Activated CD4-positive, alpha-beta T cell treated with anti-CD3 and anti-CD28 coated beads, Interleukin-2, amount 50 U/mL, for 48 hours (primary cell): ENCODE results near the gene CSNK1A1.
"Not testable (repeated sequence)": the region's sequence is repeated elsewhere in the genome, so short reads cannot be mapped to it uniquely, and the experiment has no call there.

Experiments
- DNase-seq, 2 experiments: peaks; one replicate each; pipeline ENCODE4 v3.0.0-alpha.2; 2020

Gene CSNK1A1

DNA sequence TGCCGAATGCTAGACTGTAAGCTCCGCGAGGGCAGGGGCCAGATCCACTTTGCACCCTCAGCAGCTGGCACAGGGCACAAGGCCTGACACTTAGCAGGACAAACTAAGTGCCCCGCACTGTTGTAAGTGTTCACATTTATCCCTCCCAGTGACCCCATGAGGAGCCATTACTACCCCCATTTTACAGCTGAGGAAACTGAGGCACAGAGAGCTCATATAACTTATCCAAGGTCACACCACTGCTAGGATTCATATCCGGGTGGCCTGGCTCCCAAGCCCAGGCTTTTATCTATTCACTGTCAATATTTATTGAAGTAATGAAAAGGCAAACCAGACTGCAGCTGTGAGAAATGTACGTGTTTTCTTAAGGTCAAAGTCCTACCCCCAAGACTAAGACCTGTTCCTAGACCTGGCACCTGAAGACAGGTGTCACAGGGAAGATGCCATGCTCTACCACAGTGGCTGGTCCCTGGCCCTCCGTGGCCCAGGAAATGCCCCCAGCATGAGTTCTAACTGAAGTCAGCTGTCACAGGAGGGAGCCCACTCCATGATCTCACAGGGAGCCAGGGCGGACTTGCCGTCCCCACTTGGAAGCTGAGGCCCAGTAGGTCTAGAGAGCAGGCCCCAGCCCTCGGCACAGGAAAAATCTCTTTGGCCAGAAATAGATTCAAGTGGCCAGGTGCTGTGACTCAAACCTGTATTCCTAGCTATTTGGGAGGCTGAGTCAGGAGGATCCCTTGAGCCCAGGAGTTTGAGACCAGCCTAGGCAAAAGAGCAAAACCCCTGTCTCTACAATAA, 97.4 kb downstream of the CSNK1A1 start:
- no peak for DNase-seq

DNA sequence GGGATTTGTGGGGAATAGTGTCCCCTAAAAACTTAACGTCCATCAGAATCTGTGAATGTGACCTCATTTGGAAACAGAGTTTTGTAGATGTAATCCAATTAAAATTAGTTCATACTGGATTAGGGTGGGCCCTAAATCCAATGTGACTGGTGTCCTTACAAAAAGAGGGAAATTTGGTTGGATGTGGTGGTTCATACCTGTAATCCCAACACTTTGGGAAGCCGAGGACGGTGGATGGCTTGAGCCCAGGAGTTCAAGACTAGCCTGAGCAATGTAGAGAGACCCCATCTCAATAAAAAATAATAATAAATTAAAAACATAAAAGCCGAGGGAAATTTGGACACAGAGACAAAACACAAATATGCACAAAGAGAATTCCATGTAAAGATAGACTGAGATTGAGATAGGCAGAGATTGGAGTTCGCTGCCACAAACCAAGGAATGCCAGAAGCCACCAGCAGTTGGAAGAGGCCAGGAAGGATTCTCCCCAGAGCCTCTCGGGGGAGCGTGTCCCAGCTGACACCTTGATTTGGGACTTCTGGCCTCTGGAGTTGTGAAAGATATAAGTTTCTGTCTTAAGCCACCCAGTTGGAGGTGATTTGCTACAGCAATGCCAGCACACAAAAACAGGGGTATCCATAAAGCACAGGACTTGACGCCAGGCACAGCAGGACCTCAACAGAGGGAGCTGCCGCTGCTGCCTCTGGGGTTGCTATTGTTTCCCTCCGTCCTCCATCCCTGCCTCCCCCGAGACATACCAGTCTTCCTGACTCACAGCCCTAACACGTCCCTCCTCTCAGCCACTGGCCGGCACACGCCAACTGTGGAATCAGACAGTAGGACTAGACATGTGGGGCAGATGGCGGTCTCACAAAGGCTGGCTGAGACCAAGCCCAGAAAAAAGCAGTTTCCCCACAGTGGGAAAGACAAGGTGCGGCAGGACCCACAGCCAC, 98.3 kb downstream of the CSNK1A1 start:
- DNase-seq: no peak

DNA sequence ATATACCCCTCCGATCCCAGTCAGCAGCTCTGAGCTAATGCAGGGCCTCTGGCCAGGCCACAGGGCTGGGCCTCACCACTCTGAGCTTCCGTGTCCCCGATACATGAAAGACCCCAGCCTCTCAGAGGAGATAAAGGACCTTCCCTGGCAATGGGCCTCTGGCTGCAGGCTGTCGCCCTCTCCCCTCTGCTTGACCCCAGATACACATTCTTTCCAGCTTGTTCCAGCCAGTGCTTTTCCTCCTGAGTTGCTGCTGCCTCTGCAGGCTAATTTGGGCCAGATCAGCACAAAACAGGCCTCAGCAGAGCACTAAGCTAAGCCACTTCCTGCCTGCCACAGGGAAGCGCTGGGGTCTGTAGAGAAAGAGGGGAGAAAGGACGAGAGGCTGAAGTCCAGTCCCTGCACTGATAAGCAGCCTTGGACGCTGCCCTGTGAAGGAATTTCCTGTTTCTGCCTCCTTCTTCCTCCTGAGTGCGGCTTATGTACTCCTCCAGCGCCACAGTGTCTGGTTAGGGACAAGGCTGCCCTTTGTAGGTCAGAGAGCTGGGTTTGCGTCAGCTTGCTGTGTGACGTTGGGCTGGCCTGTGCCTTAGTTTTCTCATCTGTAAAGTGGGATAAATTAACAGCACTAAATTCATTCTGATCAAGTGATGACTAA, 99.1 kb downstream of the CSNK1A1 start:
- no peak for DNase-seq

DNA sequence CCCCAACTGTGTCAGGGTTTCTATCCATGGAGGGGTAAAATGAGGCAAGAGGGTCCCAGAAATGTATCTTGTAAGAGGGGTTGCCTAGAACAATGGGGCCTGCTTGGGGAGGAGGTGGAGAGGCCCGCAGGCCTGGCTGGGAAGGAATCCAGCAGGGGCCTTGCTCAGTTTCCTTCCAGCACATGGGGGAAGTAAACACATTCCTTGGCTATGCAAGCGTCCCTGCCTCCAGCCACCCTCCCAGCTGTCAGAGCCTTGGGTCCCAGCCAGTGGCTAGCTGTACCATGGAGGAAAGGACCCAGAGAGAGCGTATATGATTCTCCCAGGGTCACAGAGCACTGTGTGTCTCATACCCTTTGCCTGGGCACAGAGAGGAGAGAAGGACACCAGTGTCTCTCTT, 101.0 kb downstream of the CSNK1A1 start:
- DNase-seq: no peak

DNA sequence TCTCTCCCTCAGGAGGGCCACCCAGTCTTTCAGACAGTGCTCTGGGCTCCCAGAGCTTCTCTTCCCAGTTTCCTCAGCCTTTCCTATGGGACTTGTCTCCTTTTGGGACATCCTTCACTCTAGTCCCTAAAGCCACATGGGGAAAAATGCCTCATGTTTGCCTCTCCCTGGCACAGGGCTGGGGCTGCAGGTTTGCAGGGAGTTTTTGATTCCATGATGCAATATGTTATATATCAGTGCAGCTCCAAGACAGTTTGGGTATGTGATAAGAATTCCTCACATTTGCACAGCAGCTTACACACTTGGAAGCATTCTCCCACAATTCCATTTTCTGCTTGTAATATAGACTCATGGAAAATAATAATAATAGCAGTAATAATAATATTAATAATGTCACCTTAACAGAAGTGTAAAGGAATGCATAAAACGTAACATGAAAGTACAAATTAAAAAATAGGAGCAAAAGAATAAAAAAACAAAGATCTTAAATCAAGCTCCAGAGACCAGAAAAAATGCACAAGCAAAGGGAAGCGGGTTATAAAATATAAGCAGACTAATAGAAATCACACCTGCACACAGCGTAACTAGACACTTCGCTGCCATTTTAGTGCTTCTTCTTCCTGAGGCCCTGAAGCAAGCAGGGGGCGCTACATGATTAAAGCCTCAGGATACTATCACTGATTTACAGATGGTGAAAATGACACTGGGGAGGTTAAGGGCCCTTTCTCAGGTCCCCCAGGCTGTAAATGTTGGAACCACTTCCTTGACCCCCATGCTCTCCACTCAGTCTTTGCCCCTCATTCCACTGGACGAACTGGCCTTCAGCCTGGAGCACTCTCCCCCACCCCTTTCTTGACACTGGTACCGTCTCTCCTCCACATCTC, 102.2 kb downstream of the CSNK1A1 start:
- no peak for DNase-seq

DNA sequence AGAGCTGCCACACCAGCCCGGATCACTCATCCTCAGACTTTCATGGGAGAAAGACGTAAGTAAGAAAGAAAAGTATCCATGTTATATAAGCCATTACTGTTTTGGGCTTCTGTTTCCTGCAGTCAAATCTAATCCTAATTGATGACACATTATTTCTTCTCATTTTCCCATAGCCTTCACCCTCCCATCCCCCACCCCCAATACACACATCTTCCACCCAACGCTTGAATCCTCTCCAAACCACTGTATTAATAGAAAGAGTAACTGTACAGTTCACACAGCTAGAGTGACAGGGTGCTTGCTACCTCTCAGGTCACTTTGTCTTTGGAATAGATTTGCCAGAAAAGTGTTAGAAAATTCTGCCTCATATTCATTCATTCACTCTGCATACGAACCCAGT, 102.8 kb downstream of the CSNK1A1 start:
- DNase-seq: no peak

DNA sequence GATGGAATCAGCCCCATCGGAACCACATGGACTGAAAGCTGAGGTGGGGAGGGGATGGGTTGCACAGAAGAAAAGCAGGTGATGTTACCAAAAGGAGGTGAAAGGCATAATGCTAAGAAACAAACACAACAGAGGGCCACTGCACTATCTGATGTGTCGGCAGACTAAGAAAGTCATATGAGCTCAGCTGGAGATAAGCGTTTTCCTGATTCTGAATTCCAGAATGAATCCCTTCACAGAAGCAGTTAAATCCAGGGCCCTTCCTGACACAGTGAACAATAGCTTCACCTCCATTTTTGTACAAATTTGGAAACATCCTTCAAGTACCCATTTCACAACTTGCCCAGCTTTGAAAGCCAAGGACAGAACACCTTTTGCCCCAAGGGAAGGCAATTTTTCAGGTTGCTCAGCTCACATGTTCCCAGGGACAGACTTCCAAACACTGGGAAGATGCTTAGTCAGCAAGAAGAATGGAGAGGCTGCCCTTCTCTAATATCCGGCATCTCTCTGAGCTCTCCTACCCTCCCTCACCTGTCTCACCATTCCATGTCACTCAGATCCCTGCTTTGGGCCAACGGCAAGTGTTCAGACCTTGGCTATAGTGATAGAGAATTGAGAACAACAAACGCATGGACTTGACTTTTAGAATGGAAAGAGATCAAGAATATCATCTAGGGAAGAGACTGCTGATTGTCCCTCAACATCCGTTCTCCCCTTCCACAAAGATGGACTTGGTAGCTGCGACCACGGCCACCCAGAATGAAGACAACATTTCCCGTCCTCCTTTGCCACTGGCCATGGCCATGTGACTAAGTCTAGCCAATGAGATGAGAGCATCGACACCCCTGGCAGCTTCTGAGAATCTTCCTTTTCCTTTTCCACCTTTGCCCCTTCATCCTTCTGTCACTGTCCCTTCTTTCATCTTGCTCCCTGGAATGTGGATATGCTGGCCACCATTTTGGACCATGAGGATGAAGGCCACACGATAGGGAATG, 103.6 kb downstream of the CSNK1A1 start:
- DNase-seq: no peak

DNA sequence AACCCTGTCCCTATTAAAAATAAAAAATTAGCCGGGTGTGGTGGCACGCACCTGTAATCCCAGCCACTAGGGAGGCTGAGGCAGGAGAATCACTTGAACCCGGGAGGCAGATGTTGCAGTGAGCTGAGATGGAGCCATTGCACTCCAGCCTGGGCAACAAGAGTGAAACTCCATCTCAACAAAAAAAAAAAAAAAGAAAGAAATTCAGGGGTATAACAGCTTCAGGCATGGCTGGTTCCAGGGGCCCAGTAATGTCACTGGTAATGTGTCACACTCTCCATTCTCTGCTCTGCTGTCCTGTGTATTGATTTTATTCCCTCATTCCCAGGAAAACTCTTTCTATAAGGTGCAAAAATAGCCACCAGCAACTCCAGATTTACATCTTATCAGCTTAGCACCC, 104.4 kb downstream of the CSNK1A1 start:
- not testable (repeated sequence) for DNase-seq

DNA sequence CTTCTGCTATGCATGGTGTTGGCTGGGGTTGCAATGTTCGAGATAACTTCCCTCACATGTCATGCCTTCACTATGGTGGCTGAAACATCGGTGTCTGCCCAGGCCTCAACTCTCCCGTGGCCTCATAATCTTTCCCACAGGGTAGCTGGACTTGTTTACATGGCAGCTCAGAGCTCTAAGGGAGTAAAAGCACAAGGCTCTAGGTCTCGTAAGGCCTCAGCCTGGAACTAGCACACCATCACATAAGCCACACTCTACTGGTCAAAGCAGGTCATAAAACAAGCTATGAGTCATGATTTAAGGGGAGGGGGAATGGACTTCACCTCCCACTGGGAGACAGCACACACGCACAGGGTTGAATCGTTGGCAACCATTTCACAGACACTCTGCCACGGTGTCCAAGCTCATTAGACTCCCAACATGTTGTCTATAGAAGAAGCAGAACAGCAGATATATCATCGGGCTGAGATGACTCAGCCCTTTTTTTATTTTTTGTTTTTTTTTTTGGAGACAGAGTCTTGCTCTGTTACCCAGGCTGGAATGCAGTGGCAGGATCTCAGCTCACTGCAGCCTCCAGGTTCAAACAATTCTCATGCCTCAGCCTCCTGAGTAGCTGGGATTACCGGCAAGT, 105.4 kb downstream of the CSNK1A1 start:
- no peak for DNase-seq

DNA sequence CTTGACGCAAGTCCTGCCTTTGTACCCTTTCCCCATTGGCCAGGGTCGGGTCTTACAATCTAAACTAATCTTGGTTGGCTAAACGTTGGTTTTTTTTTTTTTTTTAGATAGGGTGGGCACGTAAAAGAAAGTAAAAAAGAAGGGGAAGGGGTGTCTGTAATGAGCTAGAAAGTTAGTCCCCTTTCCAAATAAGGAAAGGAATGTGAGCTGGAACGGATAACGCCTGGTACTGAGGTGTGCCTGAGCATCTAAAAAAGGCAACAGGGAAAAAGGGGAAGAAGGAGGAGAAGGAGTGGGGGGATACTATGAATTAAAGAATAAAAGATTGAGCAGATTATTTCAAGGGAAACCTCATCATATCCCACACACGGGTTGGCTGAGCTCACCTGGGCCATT, 105.9 kb downstream of the CSNK1A1 start:
- no peak for DNase-seq

DNA sequence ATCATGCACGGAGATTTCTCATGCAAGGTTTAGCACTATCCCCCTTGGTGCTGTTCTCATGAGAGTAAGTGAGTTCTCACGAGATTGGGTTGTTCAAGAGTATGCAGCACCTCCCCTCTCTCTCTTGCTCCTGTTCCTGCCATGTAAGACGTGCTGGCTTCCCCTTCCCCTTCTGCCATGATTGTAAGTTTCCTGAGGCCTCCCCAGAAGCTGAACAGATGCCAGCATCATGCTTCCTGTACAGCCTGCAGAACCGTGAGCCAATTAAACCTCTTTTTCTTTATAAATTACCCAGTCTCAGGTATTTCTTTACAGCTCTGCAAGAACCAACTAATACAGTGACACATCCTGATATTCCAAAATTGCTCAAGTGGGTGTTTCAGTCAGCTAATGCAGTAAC, 106.8 kb downstream of the CSNK1A1 start:
- DNase-seq: not testable (repeated sequence)

DNA sequence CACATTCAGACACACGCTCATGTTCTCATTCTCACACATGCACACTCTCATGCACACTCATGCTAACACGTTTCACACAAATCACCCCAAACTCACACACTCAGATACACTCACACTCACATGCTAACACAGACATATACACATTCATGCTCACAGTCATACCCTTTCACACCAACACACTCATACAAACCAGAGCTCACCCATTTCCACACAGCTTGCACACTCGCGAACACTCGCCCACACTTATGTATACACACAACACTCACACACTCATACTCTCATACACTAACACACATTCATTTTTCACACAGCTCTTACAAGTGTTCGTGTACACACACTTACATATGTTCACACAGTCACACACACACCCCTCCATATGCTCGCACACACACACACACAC, 108.0 kb downstream of the CSNK1A1 start:
- no peak for DNase-seq

DNA sequence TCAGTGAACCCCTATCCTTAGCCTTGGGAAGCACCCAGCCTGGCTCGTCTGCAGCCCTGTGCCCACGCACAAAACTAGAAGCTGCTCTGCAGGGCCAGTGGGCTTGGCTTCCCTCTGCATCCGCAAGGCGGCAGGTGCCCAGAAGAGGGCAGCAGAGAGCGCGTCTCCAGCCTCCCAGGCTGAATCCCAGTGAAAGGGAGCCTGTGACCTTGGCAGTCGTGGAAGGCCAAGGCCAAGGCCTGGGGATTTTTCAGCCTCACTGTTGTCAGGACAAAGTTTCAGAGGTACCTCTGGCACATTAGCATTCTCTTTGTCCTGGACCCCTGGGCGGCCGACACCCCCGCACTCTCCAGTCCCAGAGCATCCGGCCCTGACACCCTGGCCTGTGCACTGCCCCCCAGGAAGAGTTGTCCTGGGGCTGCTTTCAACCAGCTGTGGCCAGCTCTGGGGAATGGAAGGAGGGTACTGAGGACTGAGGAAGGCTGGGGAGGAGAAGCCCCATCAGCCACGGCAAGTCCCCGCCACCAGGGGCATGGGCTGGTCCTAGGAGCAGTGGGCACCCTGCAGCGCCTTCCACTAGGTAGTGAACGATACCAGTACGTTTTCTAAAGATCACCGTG, 108.6 kb downstream of the CSNK1A1 start:
- DNase-seq: peak; percentile 84 to 88
